Calu3 (cell line): ENCODE results near the gene SIK1. TPM values are rescaled to one million over a fixed set of nuclear protein-coding genes. Genes with fewer than 3 reads are reported as not detected.

Experiments
- BruUV-seq: library from RNA; stranded (reverse); fragments of 400-500 nt; replicated peaks from 2 replicates; lab custom pipeline; 2021; lab: Mats Ljungman, UMichigan
- CTCF ChIA-PET: fragments of 300-600 bp; sonication (Branson Sonifier 250); formaldehyde crosslinking; loops from one replicate; lab custom pipeline; 2022; ENCODE audit warnings: antibody characterized with exemption; lab: Charles Lee
- DNase-seq: peaks from one replicate; pipeline ENCODE4 v3.0.0; 2022
- H3K27ac Mint-ChIP-seq: one replicate; pipeline ENCODE4 v1.8.0; 2022; ENCODE audit warnings: mixed read lengths; ENCODE audit not compliant: unreplicated experiment
- H3K27me3 Mint-ChIP-seq: one replicate; pipeline ENCODE4 v1.8.0; 2022; ENCODE audit warnings: mixed read lengths; ENCODE audit not compliant: unreplicated experiment
- H3K36me3 Mint-ChIP-seq: one replicate; pipeline ENCODE4 v1.8.0; 2022; ENCODE audit warnings: mild to moderate bottlenecking, moderate library complexity, mixed read lengths; ENCODE audit not compliant: insufficient read depth, unreplicated experiment
- H3K4me1 Mint-ChIP-seq: one replicate; pipeline ENCODE4 v1.8.0; 2022; ENCODE audit warnings: mild to moderate bottlenecking, low read depth, mixed read lengths; ENCODE audit not compliant: unreplicated experiment
- H3K4me3 Mint-ChIP-seq: one replicate; pipeline ENCODE4 v1.8.0; 2022; ENCODE audit warnings: mild to moderate bottlenecking, low read depth, moderate library complexity, mixed read lengths; ENCODE audit not compliant: unreplicated experiment
- H3K9me3 Mint-ChIP-seq: one replicate; pipeline ENCODE4 v1.8.0; 2022; ENCODE audit warnings: low read depth, mixed read lengths; ENCODE audit not compliant: unreplicated experiment
- CTCF ChIP-seq: fragments of 200-600 bp; IDR thresholded peaks from one replicate; pipeline ENCODE4 v1.8.0; 2022; ENCODE audit warnings: antibody characterized with exemption; ENCODE audit not compliant: unreplicated experiment
- intact Hi-C: fragments of 100-400 bp; cut with micrococcal nuclease; formaldehyde crosslinking; loops from one replicate; pipeline ENCODE4 v1.10.0; 2022; ENCODE audit not compliant: unreplicated experiment
- total RNA-seq: library from RNA; stranded (reverse); gene quantifications from 2 replicates; pipeline ENCODE4 v1.2.3, GENCODE V29; 2022

SIK1 gene
- total RNA-seq, 1 experiment from 2014 or later = 20.2 TPM

- Mint-ChIP-seq H3K4me3 (no peak overlapping the region), H3K36me3 (no peaks in the 10 kb centered on the region), H3K4me1 (peaks cover 1% of the 10 kb centered on the region), H3K27ac (no peak overlapping the region), H3K27me3 (no peaks in the 10 kb centered on the region), H3K9me3 (no peaks in the 10 kb centered on the region)
- DNase-seq = no peak
- BruUV-seq = no TSS peak
- TF ChIP-seq CTCF = no peak
- intact Hi-C loops = no loop called here
- CTCF ChIA-PET = no interaction called here
Measured at GRCh38 chr21:43370091-43370658, 56.8 kb downstream of the SIK1 start.

- H3K27me3 Mint-ChIP-seq = no peaks in the 10 kb centered on the region
- BruUV-seq = no TSS peak
- H3K9me3 Mint-ChIP-seq = no peaks in the 10 kb centered on the region
- DNase-seq = no peak
- no peak overlapping the region for H3K4me3 Mint-ChIP-seq
- H3K4me1 Mint-ChIP-seq = peaks cover 5% of the 10 kb centered on the region
- H3K36me3 Mint-ChIP-seq = peaks cover 3% of the 10 kb centered on the region
- intact Hi-C loops = no loop called here
- no peak overlapping the region for H3K27ac Mint-ChIP-seq
- CTCF ChIA-PET = no interaction called here
- TF ChIP-seq CTCF = no peak
Measured at GRCh38 chr21:43369596-43370090, 57.3 kb downstream of the SIK1 start.

GRCh38 chr21:43369124-43369523, 57.8 kb downstream of the SIK1 start:
- no peaks in the 10 kb centered on the region for H3K27me3 Mint-ChIP-seq
- H3K27ac Mint-ChIP-seq = no peak overlapping the region
- TF ChIP-seq CTCF = no peak
- H3K4me1 Mint-ChIP-seq = peaks cover 5% of the 10 kb centered on the region
- no peak for DNase-seq
- CTCF ChIA-PET = no interaction called here
- intact Hi-C loops = no loop called here
- no TSS peak for BruUV-seq
- no peaks in the 10 kb centered on the region for H3K9me3 Mint-ChIP-seq
- peaks cover 3% of the 10 kb centered on the region for H3K36me3 Mint-ChIP-seq
- H3K4me3 Mint-ChIP-seq = no peak overlapping the region

- DNase-seq = no peak
- Mint-ChIP-seq H3K27ac (no peak overlapping the region), H3K9me3 (no peaks in the 10 kb centered on the region), H3K4me3 (no peak overlapping the region), H3K4me1 (peaks cover 5% of the 10 kb centered on the region), H3K27me3 (no peaks in the 10 kb centered on the region), H3K36me3 (peaks cover 3% of the 10 kb centered on the region)
- CTCF ChIA-PET = no interaction called here
- no TSS peak for BruUV-seq
- TF ChIP-seq CTCF = no peak
- intact Hi-C loops = no loop called here
Measured at GRCh38 chr21:43368685-43369084, 58.2 kb downstream of the SIK1 start.
